Erythroblast (primary cell): ENCODE data around the gene FAR1.

ENCODE experiments used
- DNase-seq, 2 experiments: peaks; one replicate each; lab custom pipeline; 2025; lab: John Stamatoyannopoulos, UW
- GATA1 ChIP-seq: IDR thresholded peaks from 2 replicates; pipeline ENCODE4 v1.6.1; 2011; ENCODE audit warnings: low read depth, mild to moderate bottlenecking, control low read depth, low read length, moderate library complexity
- POLR2A ChIP-seq: IDR thresholded peaks from 2 replicates; pipeline ENCODE4 v1.6.1; 2011; ENCODE audit warnings: mild to moderate bottlenecking, low read length

Gene FAR1

DNA sequence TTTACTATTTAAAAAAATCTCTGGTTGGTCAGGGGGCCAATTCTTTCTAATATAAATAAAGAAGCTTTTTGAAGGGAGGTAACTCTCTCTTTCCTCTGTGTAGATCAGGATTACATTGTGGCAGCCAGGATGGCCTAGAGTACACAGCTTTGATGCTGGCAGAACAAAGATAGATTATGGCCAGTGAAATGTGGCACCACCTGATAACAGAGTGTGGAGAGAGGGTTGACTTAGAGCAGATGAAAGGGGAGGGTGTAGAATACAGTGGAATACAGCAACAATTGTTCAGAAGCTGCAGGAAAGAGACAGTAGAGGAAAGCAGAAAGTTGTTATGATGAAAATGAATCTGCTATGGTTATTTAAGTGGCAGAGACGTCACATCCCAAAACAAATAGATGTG, 99.0 kb downstream of the FAR1 start:
- TF ChIP-seq POLR2A (no peak), GATA1 (peak; percentile 42)

DNA sequence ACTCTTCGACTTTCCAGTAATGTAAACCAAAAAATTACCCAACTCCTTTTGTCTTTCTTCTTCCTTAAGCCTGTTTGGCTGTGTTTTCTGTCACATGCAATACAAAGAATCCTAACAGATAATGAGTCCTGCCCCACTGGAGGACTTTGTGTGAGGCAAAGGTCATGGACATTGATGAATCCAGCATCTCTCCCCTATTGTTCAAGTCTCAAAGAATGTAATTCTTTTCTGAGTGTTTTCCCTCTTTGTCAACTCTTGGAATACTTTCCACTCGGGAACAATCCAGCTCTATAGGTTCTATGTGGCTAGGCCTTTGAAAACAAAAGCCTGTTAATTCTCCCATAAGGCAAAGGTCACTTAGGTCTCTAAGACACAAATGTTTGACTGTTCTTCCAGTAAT, 100.7 kb downstream of the FAR1 start:
- TF ChIP-seq GATA1: no peak
- TF ChIP-seq POLR2A: no peak
- no peak for DNase-seq

More for the DNA sequence above, 99.0 kb downstream of the FAR1 start:
- DNase-seq: peak; percentile 84 to 93

DNA sequence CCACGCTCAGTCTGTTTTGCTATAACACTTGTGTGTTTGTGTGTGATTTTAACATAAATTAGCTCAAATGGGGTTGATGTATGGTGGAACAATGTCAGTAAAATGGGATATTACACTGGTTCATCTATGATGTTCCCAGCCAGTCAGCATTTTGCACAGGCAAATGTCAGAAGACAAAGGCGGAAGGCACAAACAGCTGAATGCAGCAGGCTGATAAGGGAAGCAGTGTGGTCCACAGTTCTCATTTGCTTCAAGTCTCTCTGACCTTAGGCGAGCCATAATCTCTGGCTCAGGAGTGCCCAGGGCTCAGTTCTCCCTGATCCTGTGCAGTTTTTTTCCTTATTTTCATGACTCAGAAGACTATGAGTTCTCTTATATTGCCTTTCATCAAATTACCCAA, 102.7 kb downstream of the FAR1 start:
- TF ChIP-seq GATA1 (no peak), POLR2A (no peak)

DNA sequence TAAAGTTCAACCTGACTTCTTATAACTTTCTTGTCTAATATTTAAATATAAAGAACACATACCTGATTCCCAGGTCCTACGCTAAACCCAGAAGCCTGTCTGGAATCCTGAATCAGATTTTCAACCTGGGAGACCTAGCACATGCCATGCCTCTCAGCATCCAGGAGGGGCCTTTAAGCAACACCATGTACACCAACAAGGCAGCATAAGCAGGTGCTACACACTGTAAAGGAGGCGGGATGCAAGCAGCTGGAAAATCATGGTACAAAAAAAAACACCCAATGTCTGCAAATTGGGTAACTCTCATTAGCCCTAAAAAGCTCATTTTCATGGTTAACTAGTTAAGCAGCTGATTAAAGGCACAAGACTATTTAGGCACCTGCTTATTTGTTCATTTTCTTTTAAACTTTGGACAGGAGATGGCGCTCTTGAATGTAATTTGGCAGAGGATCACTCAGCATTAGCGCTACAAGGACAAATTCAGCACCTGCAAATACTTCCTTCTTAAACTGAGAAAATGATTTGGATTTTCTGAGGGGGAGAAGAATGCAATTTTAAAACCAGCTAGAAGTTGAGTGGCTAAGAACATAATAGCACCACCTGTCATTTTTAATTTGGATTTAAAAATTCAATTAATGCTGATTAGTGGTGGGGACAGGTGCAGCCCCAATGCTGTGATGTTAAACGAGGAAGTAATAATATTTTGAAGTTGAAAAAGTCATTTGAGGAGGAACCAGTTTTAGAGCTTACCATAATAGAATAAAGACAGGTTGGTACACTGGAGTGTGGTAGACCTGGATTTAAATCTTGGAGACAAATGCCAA, 104.0 kb downstream of the FAR1 start:
- DNase-seq: peak; percentile 85 to 88
- TF ChIP-seq POLR2A (no peak), GATA1 (no peak)

More for the DNA sequence above, 102.7 kb downstream of the FAR1 start:
- DNase-seq: peak; percentile 36 to 65

DNA sequence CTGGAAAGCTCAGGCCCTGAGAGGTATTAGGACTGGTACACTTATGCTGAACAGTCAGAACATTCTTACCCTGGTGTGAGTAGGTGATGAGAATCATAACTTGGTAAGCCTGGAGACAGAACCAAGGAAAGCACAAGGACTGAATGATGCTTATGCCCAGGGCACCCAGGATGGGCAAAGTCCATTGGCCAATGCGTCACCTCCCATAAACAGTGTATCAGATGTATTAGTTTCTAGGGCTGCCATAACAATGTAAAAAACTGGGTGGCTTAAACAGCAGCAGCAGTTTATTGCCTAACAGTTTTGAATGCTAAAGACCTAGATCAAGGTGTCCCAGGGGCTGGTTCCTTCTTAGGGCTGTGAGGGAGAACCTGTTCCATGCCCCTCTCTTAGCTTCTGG, 107.0 kb downstream of the FAR1 start:
- TF ChIP-seq GATA1 (no peak), POLR2A (no peak)
- DNase-seq: no peak

DNA sequence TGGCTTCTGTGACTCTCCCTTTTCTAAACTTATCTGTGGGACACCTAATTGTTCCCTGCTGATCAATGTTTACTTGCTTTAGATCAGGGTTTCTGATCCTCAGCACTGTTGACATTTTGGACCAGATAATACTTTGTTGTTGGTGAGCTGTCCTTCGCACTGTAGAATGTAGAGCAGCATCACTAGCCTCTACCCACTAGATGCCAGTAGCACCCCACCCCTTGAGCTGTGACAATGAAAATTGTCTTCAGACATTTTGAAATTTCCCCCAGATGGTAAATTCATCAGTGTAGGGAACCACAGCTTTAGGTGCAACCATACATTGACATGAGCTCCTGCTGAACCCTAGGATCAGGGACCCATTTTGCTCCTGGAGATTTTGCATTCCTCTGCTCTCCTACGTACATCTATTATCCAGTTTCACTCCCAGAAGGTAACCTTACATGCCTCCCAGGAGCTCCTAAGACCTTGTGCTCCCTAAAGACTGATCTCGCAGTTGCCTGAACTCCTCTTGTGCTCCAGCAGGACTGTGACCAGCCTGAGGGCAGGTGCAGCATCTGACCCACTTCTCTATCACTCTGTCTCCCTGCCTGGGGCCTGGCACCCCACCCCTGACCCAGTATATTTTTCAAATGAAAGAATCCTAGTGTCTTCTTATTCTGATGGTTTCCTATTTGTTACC, 107.8 kb downstream of the FAR1 start:
- DNase-seq: peak; percentile 49 to 68
- TF ChIP-seq GATA1: no peak
- no peak for TF ChIP-seq POLR2A

DNA sequence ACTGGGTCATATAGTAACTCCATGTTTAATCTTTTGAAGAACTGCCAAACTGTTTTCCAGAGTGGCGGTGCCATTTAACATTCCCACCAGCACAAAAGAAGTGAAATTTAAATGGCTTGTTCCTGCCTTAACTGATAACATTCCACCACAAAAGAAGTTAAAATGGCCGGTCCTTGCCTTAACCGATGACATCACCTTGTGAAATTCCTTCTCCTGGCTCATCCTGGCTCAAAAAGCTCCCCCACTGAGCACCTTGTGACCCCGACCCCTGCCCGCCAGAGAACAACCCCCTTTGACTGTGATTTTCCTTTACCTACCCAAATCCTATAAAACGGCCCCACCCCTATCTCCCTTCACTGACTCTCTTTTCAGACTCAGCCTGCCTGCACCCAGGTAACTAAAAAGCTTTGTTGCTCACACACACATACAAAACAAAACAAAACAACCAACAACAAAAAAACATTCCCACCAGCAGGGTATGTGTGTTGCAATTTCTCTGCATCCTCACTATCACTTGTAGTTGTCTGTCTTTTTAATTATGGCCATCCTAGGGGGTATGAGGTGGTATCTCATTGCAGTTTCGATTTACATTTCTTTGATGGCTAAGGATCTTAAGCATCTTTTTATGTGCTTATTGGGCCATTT, 109.0 kb downstream of the FAR1 start:
- no peak for TF ChIP-seq POLR2A
- no peak for DNase-seq

DNA sequence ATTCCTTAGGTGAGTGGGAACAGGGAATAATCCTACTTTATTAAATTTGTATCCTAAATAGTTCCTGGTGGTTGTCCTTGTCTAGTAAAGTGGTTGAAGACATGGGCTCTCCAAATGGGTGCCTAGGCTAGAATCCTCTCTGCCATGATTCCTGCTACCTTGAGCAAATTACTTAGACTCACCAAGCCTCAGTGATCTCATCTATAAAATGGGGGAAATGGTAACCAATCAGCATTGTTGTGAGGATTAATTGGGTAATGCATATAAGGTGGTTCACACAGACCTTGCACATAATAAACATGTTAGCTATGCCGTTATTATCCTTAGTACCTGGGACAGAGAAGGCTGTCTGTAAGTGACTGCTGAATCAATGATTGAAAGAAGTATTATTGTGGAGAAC, 109.9 kb downstream of the FAR1 start:
- DNase-seq: no peak
- TF ChIP-seq GATA1 (no peak), POLR2A (no peak)

DNA sequence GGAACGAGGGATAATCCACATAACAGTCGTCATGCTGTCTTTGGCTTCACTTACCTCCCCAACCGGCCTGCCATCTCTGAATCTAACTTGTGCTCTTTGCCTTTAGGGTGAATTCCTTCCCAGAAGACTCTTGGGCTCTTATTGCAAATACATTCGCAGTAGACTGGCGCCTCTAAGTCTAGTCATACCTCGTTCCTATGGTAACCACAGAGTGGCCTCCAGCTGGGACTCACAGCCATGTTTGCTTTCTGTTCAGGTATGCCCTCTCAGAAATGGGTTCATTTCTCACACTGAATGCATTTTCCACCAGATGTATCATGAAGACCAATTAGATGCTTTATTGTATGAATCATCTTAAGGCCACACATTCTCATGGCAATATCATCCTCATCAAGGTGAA, 112.7 kb downstream of the FAR1 start:
- TF ChIP-seq POLR2A (no peak), GATA1 (no peak)
- no peak for DNase-seq
